ENCODE data around the gene FZR1. TPM values are rescaled to one million over a fixed set of nuclear protein-coding genes. Genes with fewer than 3 reads are reported as not detected.

FZR1 gene
- total and polyA plus RNA-seq, 2 of the 13 experiments (the other 11 are each of a cell fraction or from before 2014, with no cell fraction given) = 29.0 to 30.8 TPM

- TF ChIP-seq ZNF382 (CRISPR knock-in tag; IDR thresholded peaks at IDR 0.05; ENCODE audit: borderline replicate concordance) (no peak), WIZ (CRISPR knock-in tag; IDR thresholded peaks at IDR 0.05) (no peak), HNF4A (CRISPR knock-in tag; IDR thresholded peaks at IDR 0.05) (peak; percentile 77), HMGXB3 (CRISPR knock-in tag; IDR thresholded peaks at IDR 0.05; ENCODE audit: borderline replicate concordance) (no peak), BATF2 (CRISPR knock-in tag; IDR thresholded peaks at IDR 0.05) (no peak), ZNF597 (CRISPR knock-in tag; IDR thresholded peaks at IDR 0.05) (no peak), ZGPAT (CRISPR knock-in tag; IDR thresholded peaks at IDR 0.05) (peak; percentile 38; the same call in 1 of the 2 replicates), ETS1 (CRISPR knock-in tag; IDR thresholded peaks at IDR 0.05) (no peak), REPIN1 (CRISPR knock-in tag; IDR thresholded peaks at IDR 0.05; ENCODE audit: borderline replicate concordance, low read depth) (no peak; the same call in 1 of the 2 replicates), ZNF879 (CRISPR knock-in tag; IDR thresholded peaks at IDR 0.05) (no peak), ZNF788 (CRISPR knock-in tag; IDR thresholded peaks at IDR 0.05; ENCODE audit: borderline replicate concordance) (peak; percentile 46; the same call in 1 of the 2 replicates), GTF3A (CRISPR knock-in tag; conservative IDR thresholded peaks at IDR 0.05) (0 out of 2 replicates have a peak, but pooled peaks have one; percentile 58), MLX (CRISPR knock-in tag; IDR thresholded peaks at IDR 0.05) (no peak), ZBED4 (CRISPR knock-in tag; IDR thresholded peaks at IDR 0.05; ENCODE audit: borderline replicate concordance) (no peak), GATAD2A (CRISPR knock-in tag; IDR thresholded peaks at IDR 0.05) (0 out of 2 replicates have a peak, but pooled peaks have one; percentile 17)
Measured at GRCh38 chr19:3480383-3481091, 25.6 kb upstream of the FZR1 start, which contains the start of gene SMIM24 (continued).

All from HepG2 (cell line).